DND-41 (cell line): ENCODE data around the gene CREG1.

Source experiments
- EZH2 ChIP-seq: IDR thresholded peaks from 3 replicates; pipeline ENCODE4 v1.6.1; 2012; ENCODE audit warnings: borderline replicate concordance, low read depth, mild to moderate bottlenecking, moderate library complexity, low read length, inconsistent platforms; ENCODE audit not compliant: severe bottlenecking
- TF ChIP-seq, protein P1 (sequence below): IDR thresholded peaks from 2 replicates; pipeline ENCODE4 v1.5.1; 2012; ENCODE audit warnings: borderline replicate concordance, low read length, moderate library complexity, mild to moderate bottlenecking; ENCODE audit not compliant: poor library complexity, severe bottlenecking; ENCODE audit errors: extremely low read depth

- TF ChIP-seq, protein P1, sequence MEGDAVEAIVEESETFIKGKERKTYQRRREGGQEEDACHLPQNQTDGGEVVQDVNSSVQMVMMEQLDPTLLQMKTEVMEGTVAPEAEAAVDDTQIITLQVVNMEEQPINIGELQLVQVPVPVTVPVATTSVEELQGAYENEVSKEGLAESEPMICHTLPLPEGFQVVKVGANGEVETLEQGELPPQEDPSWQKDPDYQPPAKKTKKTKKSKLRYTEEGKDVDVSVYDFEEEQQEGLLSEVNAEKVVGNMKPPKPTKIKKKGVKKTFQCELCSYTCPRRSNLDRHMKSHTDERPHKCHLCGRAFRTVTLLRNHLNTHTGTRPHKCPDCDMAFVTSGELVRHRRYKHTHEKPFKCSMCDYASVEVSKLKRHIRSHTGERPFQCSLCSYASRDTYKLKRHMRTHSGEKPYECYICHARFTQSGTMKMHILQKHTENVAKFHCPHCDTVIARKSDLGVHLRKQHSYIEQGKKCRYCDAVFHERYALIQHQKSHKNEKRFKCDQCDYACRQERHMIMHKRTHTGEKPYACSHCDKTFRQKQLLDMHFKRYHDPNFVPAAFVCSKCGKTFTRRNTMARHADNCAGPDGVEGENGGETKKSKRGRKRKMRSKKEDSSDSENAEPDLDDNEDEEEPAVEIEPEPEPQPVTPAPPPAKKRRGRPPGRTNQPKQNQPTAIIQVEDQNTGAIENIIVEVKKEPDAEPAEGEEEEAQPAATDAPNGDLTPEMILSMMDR, result no peak
- TF ChIP-seq EZH2, result no peak
Observed at GRCh38 chr1:167554028-167554779, 642 bp upstream of the CREG1 start.
